Psoas muscle (tissue), 8 donors: Measurements from ENCODE around the gene ZNF385B. TPM values are rescaled to one million over a fixed set of nuclear protein-coding genes. Genes with fewer than 3 reads are reported as not detected.

Source experiments
- ATAC-seq, 4 donors: fragments of 200-7000 bp; cut with Tn5 transposase; one replicate each; pipeline ENCODE4 v1.9.1; 2020; ENCODE audit warnings: moderate library complexity in 3 of 4, mild to moderate bottlenecking in 2 of 4
- DNase-seq, 2 donors: peaks; one replicate each; pipeline ENCODE4 v3.0.0-alpha.2; 2020
- H3K27ac ChIP-seq: fragments of 200-600 bp; one replicate; pipeline ENCODE4 v1.8.0; 2022
- H3K27me3 ChIP-seq, 3 donors: fragments of 200-600 bp in 1 of 3; one replicate each; pipeline versions ENCODE4 v1.6.1 to v1.8.0; 2013 to 2022; ENCODE audit warnings: low read length in 2 of 3, mild to moderate bottlenecking in 2 of 3, moderate library complexity in 1 of 3; ENCODE audit not compliant: insufficient read depth in 3 of 3
- H3K36me3 ChIP-seq, 2 donors: fragments of 200-600 bp in 1 of 2; one replicate each; pipeline versions ENCODE4 v1.6.1 to v1.8.0; 2013 to 2022; ENCODE audit warnings: low read depth in 1 of 2, mild to moderate bottlenecking in 1 of 2, moderate library complexity in 1 of 2; ENCODE audit not compliant: insufficient read depth in 1 of 2
- H3K4me1 ChIP-seq: fragments of 200-600 bp; one replicate; pipeline ENCODE4 v1.8.0; 2022
- H3K4me3 ChIP-seq: fragments of 200-600 bp; one replicate; pipeline ENCODE4 v1.8.0; 2022; ENCODE audit warnings: mild to moderate bottlenecking
- H3K9me3 ChIP-seq: fragments of 200-600 bp; one replicate; pipeline ENCODE4 v1.8.0; 2022
- CTCF ChIP-seq: fragments of 200-600 bp; IDR thresholded peaks from one replicate; pipeline ENCODE4 v1.8.0; 2022; ENCODE audit warnings: antibody characterized with exemption
- WGBS, 3 donors: extraction: QIAGEN DNeasy Blood & Tissue Kit; methylation state at CpG; one replicate each; pipeline versions ENCODE4 v1.1.6 to v1.1.7; 2013; 5-methylcytosine and 5-hydroxymethylcytosine counted together
- intact Hi-C, 2 donors: fragments of 100-400 bp; cut with DNase I; formaldehyde crosslinking; loops; one replicate each; pipeline versions ENCODE4 v1.11.0 to v1.14.2; 2022
- polyA plus RNA-seq, 3 donors: library from polyadenylated mRNA; stranded (reverse); fragments of 200-250 nt; gene quantifications; one replicate each; pipeline ENCODE4 v1.2.3, GENCODE V29; 2013
- total RNA-seq, 4 donors: library from RNA; stranded (reverse); fragmentation: NEBNext Ultra II Directional in 2 of 4; extraction: Animal tissue kit (Norgen Biotek cat#: 25700) in 2 of 4; gene quantifications; one replicate each; pipeline versions ENCODE4 v1.2.1 to v1.2.4, GENCODE V29; 2021 to 2023
- donor health status: healthy with polysubstance abuse.
- donor health status: DM: no; HTN: no; CAD: no; lungs with moderate emphysema.
- donor health status: Bipolar disorder and iron deficiency.
- donor health status: healthy.
- donor health status: DM: yes; HTN: yes; CAD: no.
- donor health status: DM: no; HTN: no; CAD: no.
- donor health status: DM: no; HTN: no; CAD: no.
- donor health status: DM: yes; HTN: yes; CAD: no.

ZNF385B gene
- total and polyA plus RNA-seq, 7 donors: 8.8 to 42.9 (median 18.1) TPM

GRCh38 chr2:179726461-179727180, 134.8 kb downstream of the ZNF385B start:
- H3K4me1 ChIP-seq: no peaks in the 10 kb centered on the region
- no peak for DNase-seq
- no peaks in the 10 kb centered on the region for H3K27me3 ChIP-seq
- intact Hi-C loops: no loop called here
- TF ChIP-seq CTCF: no peak
- no peaks in the 10 kb centered on the region for H3K9me3 ChIP-seq
- no peaks in the 10 kb centered on the region for H3K36me3 ChIP-seq
- no peak overlapping the region for H3K27ac ChIP-seq
- WGBS, 3 donors: 93 to 96% (median 95%) methylated on average over 5 of the region's 5 CpGs
- no peak for ATAC-seq
- H3K4me3 ChIP-seq: no peak overlapping the region

GRCh38 chr2:179724403-179724802, 137.0 kb downstream of the ZNF385B start:
- H3K36me3 ChIP-seq: no peaks in the 10 kb centered on the region
- DNase-seq: no peak
- intact Hi-C loops: no loop called here
- no peaks in the 10 kb centered on the region for H3K4me1 ChIP-seq
- no peak overlapping the region for H3K27ac ChIP-seq
- no peaks in the 10 kb centered on the region for H3K27me3 ChIP-seq
- TF ChIP-seq CTCF: no peak
- H3K9me3 ChIP-seq: no peaks in the 10 kb centered on the region
- H3K4me3 ChIP-seq: no peak overlapping the region
- no peak for ATAC-seq

GRCh38 chr2:179720173-179720772, 141.1 kb downstream of the ZNF385B start:
- Histone ChIP-seq H3K27ac (no peak overlapping the region), H3K9me3 (no peaks in the 10 kb centered on the region), H3K36me3 (no peaks in the 10 kb centered on the region), H3K4me3 (no peak overlapping the region), H3K4me1 (no peaks in the 10 kb centered on the region), H3K27me3 (no peaks in the 10 kb centered on the region)
- TF ChIP-seq CTCF: no peak
- no peak for DNase-seq
- intact Hi-C loops: no loop called here
- ATAC-seq: no peak

GRCh38 chr2:179715871-179716270, 145.5 kb downstream of the ZNF385B start:
- WGBS, 3 donors: 84 to 95% (median 91%) methylated on average over 1 of the region's 1 CpG
- H3K36me3 ChIP-seq: no peaks in the 10 kb centered on the region
- no peak for TF ChIP-seq CTCF
- H3K9me3 ChIP-seq: no peaks in the 10 kb centered on the region
- H3K4me1 ChIP-seq: no peaks in the 10 kb centered on the region
- ATAC-seq: no peak
- H3K27me3 ChIP-seq: no peaks in the 10 kb centered on the region
- intact Hi-C loops: no loop called here
- H3K4me3 ChIP-seq: no peak overlapping the region
- no peak for DNase-seq
- no peak overlapping the region for H3K27ac ChIP-seq

GRCh38 chr2:179715196-179715595, 146.2 kb downstream of the ZNF385B start:
- WGBS, 3 donors: 81 to 94% (median 93%) methylated on average over 1 of the region's 1 CpG
- no peaks in the 10 kb centered on the region for H3K4me1 ChIP-seq
- no peak overlapping the region for H3K27ac ChIP-seq
- no peaks in the 10 kb centered on the region for H3K9me3 ChIP-seq
- ATAC-seq (no peak), DNase-seq (no peak)
- H3K4me3 ChIP-seq: no peak overlapping the region
- TF ChIP-seq CTCF: no peak
- intact Hi-C loops: no loop called here
- H3K36me3 ChIP-seq: no peaks in the 10 kb centered on the region
- no peaks in the 10 kb centered on the region for H3K27me3 ChIP-seq
